AG04450 (cell line): ENCODE measurements around the gene SLC39A11. TPM values are rescaled to one million over a fixed set of nuclear protein-coding genes. Genes with fewer than 3 reads are reported as not detected.

Experiments used
- CTCF ChIA-PET: fragments of 300-600, 350-600 bp; formaldehyde crosslinking; extraction: SDS; loops from one replicate; lab custom pipeline; 2022; ENCODE audit warnings: antibody characterized with exemption, inconsistent platforms; lab: Charles Lee
- POLR2A ChIA-PET: fragments of 350-600 bp; formaldehyde crosslinking; extraction: SDS; loops from one replicate; lab custom pipeline; 2021; ENCODE audit warnings: antibody characterized with exemption, inconsistent platforms; lab: Yijun Ruan, JAX
- DNase-seq: peaks from one replicate; pipeline ENCODE4 v3.0.0-alpha.2; 2011; ENCODE audit warnings: low read depth, low spot score
- H3K27ac ChIP-seq: one replicate; pipeline ENCODE4 v1.5.1; 2012; ENCODE audit warnings: low read depth, low read length, control low read depth
- H3K27me3 ChIP-seq: one replicate; pipeline ENCODE4 v1.6.0; 2012; ENCODE audit warnings: low read length; ENCODE audit not compliant: control insufficient read depth, insufficient read depth
- H3K4me3 ChIP-seq: 2 replicates; pipeline ENCODE4 v1.5.1; 2011; ENCODE audit warnings: mild to moderate bottlenecking, low read depth, low read length, control low read depth
- H3K9me3 ChIP-seq: 2 replicates; pipeline ENCODE4 v1.5.1; 2012; ENCODE audit warnings: low read length; ENCODE audit not compliant: control insufficient read depth, insufficient read depth
- polyA plus RNA-seq: library from polyadenylated mRNA; depleted of rRNA; stranded (reverse); fragments of >200 nt; gene quantifications from 2 replicates; pipeline ENCODE4 v1.2.3, GENCODE V29; 2011
- TF ChIP-seq, protein P1 (sequence below): IDR thresholded peaks from 2 replicates; pipeline ENCODE4 v1.5.1; 2011; ENCODE audit warnings: low read depth, low read length, control low read depth, inconsistent platforms

SLC39A11 gene
- polyA plus RNA-seq, 1 experiment = 18.0 TPM

DNA sequence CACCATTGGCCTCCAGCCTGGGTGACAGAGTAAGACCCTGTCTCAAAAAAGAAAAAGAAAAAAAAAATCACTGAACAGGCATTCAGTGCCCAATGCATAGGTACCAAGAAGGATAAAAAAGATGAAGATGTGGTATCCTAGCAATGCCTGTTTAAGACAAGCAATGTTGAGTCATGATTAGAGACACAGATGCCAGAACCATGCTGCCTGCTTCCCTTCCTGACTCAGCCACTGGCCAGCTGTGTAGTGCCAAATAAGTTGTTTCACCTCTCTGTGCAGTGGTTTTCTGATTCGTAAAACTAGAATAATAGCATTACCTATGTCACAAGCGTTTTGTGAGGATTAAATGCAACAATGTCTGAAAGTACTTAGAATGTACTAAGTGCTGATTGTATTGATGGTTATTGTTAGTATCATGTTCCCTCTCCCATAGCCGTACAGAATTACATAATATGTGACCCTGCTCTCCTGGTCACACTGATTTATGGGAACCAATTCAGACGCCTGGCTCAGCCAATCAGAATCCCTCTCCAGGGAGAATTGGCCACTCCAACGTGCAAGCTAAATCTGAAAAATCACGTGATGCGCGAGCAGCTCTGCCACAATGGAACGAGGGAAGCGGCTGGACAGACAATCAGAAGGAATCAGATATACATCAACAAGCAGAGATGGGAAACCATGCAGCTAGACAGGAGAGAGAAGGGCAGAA lies 241.9 kb downstream of the SLC39A11 start:
- H3K9me3 ChIP-seq = no peaks in the 10 kb centered on the region
- DNase-seq = peak; percentile 46
- CTCF ChIA-PET = interaction anchor here (1.1 to 2.0 kb wide), 2 partner anchors 125 to 341 kb away, joined by 4 to 7 read pairs; no protein-coding TSS in a partner anchor
- H3K4me3 ChIP-seq = no peak overlapping the region
- no peaks in the 10 kb centered on the region for H3K27me3 ChIP-seq
- TF ChIP-seq, protein P1, sequence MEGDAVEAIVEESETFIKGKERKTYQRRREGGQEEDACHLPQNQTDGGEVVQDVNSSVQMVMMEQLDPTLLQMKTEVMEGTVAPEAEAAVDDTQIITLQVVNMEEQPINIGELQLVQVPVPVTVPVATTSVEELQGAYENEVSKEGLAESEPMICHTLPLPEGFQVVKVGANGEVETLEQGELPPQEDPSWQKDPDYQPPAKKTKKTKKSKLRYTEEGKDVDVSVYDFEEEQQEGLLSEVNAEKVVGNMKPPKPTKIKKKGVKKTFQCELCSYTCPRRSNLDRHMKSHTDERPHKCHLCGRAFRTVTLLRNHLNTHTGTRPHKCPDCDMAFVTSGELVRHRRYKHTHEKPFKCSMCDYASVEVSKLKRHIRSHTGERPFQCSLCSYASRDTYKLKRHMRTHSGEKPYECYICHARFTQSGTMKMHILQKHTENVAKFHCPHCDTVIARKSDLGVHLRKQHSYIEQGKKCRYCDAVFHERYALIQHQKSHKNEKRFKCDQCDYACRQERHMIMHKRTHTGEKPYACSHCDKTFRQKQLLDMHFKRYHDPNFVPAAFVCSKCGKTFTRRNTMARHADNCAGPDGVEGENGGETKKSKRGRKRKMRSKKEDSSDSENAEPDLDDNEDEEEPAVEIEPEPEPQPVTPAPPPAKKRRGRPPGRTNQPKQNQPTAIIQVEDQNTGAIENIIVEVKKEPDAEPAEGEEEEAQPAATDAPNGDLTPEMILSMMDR = no peak
- H3K27ac ChIP-seq = no peak overlapping the region
- POLR2A ChIA-PET = no interaction called here

GRCh38 chr17:72846399-72846798 lies 246.1 kb downstream of the SLC39A11 start:
- POLR2A ChIA-PET = no interaction called here
- H3K27ac ChIP-seq = no peak overlapping the region
- no peak for DNase-seq
- no peaks in the 10 kb centered on the region for H3K9me3 ChIP-seq
- H3K27me3 ChIP-seq = no peaks in the 10 kb centered on the region
- CTCF ChIA-PET = interaction anchor here (1.5 kb wide), 1 partner anchor 290 kb away, joined by 3 read pairs; no protein-coding TSS in a partner anchor
- no peak overlapping the region for H3K4me3 ChIP-seq
- TF ChIP-seq, protein P1 = no peak

GRCh38 chr17:72843591-72843990 lies 248.9 kb downstream of the SLC39A11 start:
- H3K9me3 ChIP-seq = peaks cover 5% of the 10 kb centered on the region; the same call in 1 of the 2 replicates
- ChIA-PET CTCF (interaction anchor here (1.3 kb wide), 1 partner anchor 284 kb away, joined by 4 read pairs; no protein-coding TSS in a partner anchor), POLR2A (no interaction called here)
- no peak for DNase-seq
- TF ChIP-seq, protein P1 = no peak
- H3K27me3 ChIP-seq = no peaks in the 10 kb centered on the region
- H3K27ac ChIP-seq = no peak overlapping the region
- no peak overlapping the region for H3K4me3 ChIP-seq

- no peak overlapping the region for H3K4me3 ChIP-seq
- no peak for DNase-seq
- no peak overlapping the region for H3K27ac ChIP-seq
- CTCF ChIA-PET = no interaction called here
- TF ChIP-seq, protein P1 = no peak
- no peaks in the 10 kb centered on the region for H3K27me3 ChIP-seq
- H3K9me3 ChIP-seq = peaks cover 5% of the 10 kb centered on the region; the same call in 1 of the 2 replicates
- POLR2A ChIA-PET = no interaction called here
Measured at GRCh38 chr17:72840019-72840418, 252.5 kb downstream of the SLC39A11 start.

DNA sequence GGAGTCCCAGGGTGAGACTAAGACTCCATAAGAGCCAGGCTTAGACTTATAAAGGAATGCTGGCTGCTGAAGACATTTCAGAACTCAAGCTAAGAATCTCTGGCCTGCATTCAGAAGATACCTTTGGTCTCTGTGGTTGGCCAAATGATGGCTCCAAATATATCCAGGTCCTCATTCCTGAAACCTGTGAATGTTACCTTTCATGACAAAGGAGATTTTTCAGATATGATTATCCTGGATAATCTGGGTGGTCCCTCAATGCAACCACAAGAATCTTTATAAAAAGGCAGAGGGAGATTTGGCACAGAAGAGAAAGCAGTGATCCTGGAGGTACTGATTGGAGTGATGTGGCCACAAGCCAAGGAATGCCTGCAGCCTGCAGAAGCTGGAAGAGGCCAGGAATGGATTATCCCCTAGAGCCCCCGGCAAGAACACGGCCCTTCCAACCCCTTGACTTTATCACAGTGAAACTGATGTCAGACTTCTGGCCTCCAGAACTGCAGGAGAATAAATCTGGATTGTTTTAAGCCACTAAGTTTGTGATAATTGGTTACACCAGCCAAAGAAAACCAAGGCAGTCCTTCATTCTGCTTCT lies 253.3 kb downstream of the SLC39A11 start:
- Histone ChIP-seq H3K27ac (no peak overlapping the region), H3K9me3 (peaks cover 5% of the 10 kb centered on the region; the same call in 1 of the 2 replicates), H3K27me3 (no peaks in the 10 kb centered on the region), H3K4me3 (no peak overlapping the region)
- ChIA-PET POLR2A (interaction anchor here (0.6 kb wide), 1 partner anchor 8 kb away, joined by 3 read pairs; no protein-coding TSS in a partner anchor), CTCF (no interaction called here)
- DNase-seq = no peak
- TF ChIP-seq, protein P1 = no peak
